Endothelial cell of umbilical vein (primary cell): ENCODE results near the gene PALB2. TPM values are rescaled to one million over a fixed set of nuclear protein-coding genes. Genes with fewer than 3 reads are reported as not detected.

Experiments
- BruUV-seq: library from RNA; stranded (reverse); fragments of 400-500 nt; replicated peaks from 2 replicates; lab custom pipeline; 2021; lab: Mats Ljungman, UMichigan
- CTCF ChIA-PET: fragments of 300-600, 350-600 bp; sonication (Branson Sonifier 250); formaldehyde crosslinking; loops from one replicate; lab custom pipeline; 2021; ENCODE audit warnings: antibody characterized with exemption, inconsistent platforms; lab: Charles Lee
- POLR2A ChIA-PET: fragments of 300-600, 350-600 bp; sonication (Branson Sonifier 250); formaldehyde crosslinking; loops from one replicate; lab custom pipeline; 2021; ENCODE audit warnings: antibody characterized with exemption, inconsistent platforms; lab: Charles Lee
- DNase-seq: peaks from one replicate; pipeline ENCODE4 v3.0.0-alpha.2; 2011; ENCODE audit warnings: low read depth, low spot score
- FAIRE-seq: peaks from 2 replicates; lab custom pipeline; 2011; peaks lifted over from hg19 to GRCh38; lab: Jason Lieb, UNC
- H2AFZ ChIP-seq: 2 replicates; pipeline ENCODE4 v1.6.0; 2012; ENCODE audit warnings: low read depth, low read length, control low read depth, inconsistent platforms
- H3K27ac ChIP-seq: 2 replicates; pipeline ENCODE4 v1.5.1; 2011; ENCODE audit warnings: low read depth, mild to moderate bottlenecking, control low read depth, low read length, moderate library complexity; ENCODE audit not compliant: insufficient read depth
- H3K27me3 ChIP-seq, 2 experiments: 2 replicates each; pipeline versions ENCODE4 v1.6.0 to v1.6.1; 2011; ENCODE audit warnings: low read length in 2 of 2, mixed read lengths in 1 of 2; ENCODE audit not compliant: control insufficient read depth in 2 of 2, insufficient read depth in 2 of 2
- H3K36me3 ChIP-seq, 2 experiments: 2 replicates in 1 of 2; 3 replicates in 1 of 2; pipeline ENCODE4 v1.5.1; 2011; ENCODE audit warnings: low read length in 2 of 2, mild to moderate bottlenecking in 1 of 2, moderate library complexity in 1 of 2; ENCODE audit not compliant: control insufficient read depth in 2 of 2, insufficient read depth in 2 of 2; ENCODE audit errors: extremely low read depth in 1 of 2
- H3K4me1 ChIP-seq: 3 replicates; pipeline ENCODE4 v1.5.1; 2011; ENCODE audit warnings: mild to moderate bottlenecking, low read length; ENCODE audit not compliant: control insufficient read depth, insufficient read depth; ENCODE audit errors: extremely low read depth
- H3K4me2 ChIP-seq: 2 replicates; pipeline ENCODE4 v1.6.1; 2011; ENCODE audit warnings: low read length, control low read depth, mixed read lengths; ENCODE audit not compliant: insufficient read depth
- H3K4me3 ChIP-seq, 3 experiments: fragments of 200-600 bp in 1 of 3; sonication (generic), shearing (Covaris generic) in 1 of 3; replicated peaks in 1 of 3; 2 replicates each; pipeline ENCODE4 v1.5.1; 2011 to 2016; ENCODE audit warnings: control low read depth in 3 of 3, low read length in 3 of 3, mild to moderate bottlenecking in 2 of 3, inconsistent platforms in 1 of 3, low read depth in 1 of 3, moderate library complexity in 1 of 3; ENCODE audit not compliant: insufficient read depth in 1 of 3
- H3K79me2 ChIP-seq: 2 replicates; pipeline ENCODE4 v1.6.0; 2012; ENCODE audit warnings: low read length, inconsistent platforms; ENCODE audit not compliant: control insufficient read depth, insufficient read depth
- H3K9ac ChIP-seq: replicated peaks from 2 replicates; pipeline ENCODE3; 2011; ENCODE audit warnings: low read length, control low read depth; ENCODE audit not compliant: insufficient read depth; ENCODE audit errors: extremely low read depth
- H3K9me1 ChIP-seq: replicated peaks from 3 replicates; pipeline ENCODE4 v1.6.0; 2011; ENCODE audit warnings: mild to moderate bottlenecking, low read length; ENCODE audit not compliant: control insufficient read depth, insufficient read depth; ENCODE audit errors: extremely low read depth
- H3K9me3 ChIP-seq: replicated peaks from 2 replicates; pipeline ENCODE4 v1.5.1; 2012; ENCODE audit warnings: low read length, inconsistent platforms; ENCODE audit not compliant: control insufficient read depth, insufficient read depth
- H4K20me1 ChIP-seq: replicated peaks from 2 replicates; pipeline ENCODE3; 2011; ENCODE audit warnings: mild to moderate bottlenecking, low read length; ENCODE audit not compliant: control insufficient read depth, insufficient read depth; ENCODE audit errors: extremely low read depth
- EZH2 ChIP-seq: IDR thresholded peaks from 2 replicates; pipeline ENCODE4 v1.6.1; 2012; ENCODE audit warnings: borderline replicate concordance, low read depth, mild to moderate bottlenecking, moderate library complexity, low read length, inconsistent platforms; ENCODE audit not compliant: severe bottlenecking
- FOS ChIP-seq: IDR thresholded peaks from 2 replicates; pipeline ENCODE4 v1.6.1; 2011; ENCODE audit warnings: mild to moderate bottlenecking, low read length, moderate library complexity, borderline replicate concordance; ENCODE audit not compliant: insufficient read depth
- GATA2 ChIP-seq: IDR thresholded peaks from 2 replicates; pipeline ENCODE4 v1.7.0; 2011; ENCODE audit warnings: low read depth, mild to moderate bottlenecking, moderate library complexity, mixed read lengths, low read length; ENCODE audit not compliant: insufficient read length, insufficient read depth
- JUN ChIP-seq: IDR thresholded peaks from 2 replicates; pipeline ENCODE4 v1.6.1; 2011; ENCODE audit warnings: borderline replicate concordance, low read depth; ENCODE audit not compliant: insufficient read length, insufficient read depth
- MYC ChIP-seq: IDR thresholded peaks from one replicate; pipeline ENCODE4 v1.6.1; 2011; ENCODE audit warnings: mild to moderate bottlenecking, low read depth, low read length
- POLR2A ChIP-seq: IDR thresholded peaks from 2 replicates; pipeline ENCODE4 v1.6.1; 2012; ENCODE audit warnings: low read depth, mild to moderate bottlenecking, control low read depth, low read length
- POLR2AphosphoS5 ChIP-seq: IDR thresholded peaks from 2 replicates; pipeline ENCODE4 v1.6.1; 2012; ENCODE audit warnings: low read depth, mild to moderate bottlenecking, control low read depth, low read length, moderate library complexity; ENCODE audit not compliant: insufficient read depth
- dilution Hi-C: fragments of 300-500 bp; cut with MboI; formaldehyde crosslinking; loops from one replicate; pipeline ENCODE4 v1.15.0; 2019; ENCODE audit warnings: low sequenced_read_pairs; ENCODE audit not compliant: extremely low pct_ligation_motif_present
- intact Hi-C: fragments of 100-400 bp; cut with micrococcal nuclease; formaldehyde crosslinking; loops from one replicate; pipeline ENCODE4 v1.10.0; 2022
- polyA plus RNA-seq, 4 experiments: library from polyadenylated mRNA; depleted of rRNA in 3 of 4; stranded (reverse) in 3 of 4; unstranded in 1 of 4; fragments of >200 nt; gene quantifications; 2 replicates each; pipeline versions ENCODE4 v1.2.1 to v1.2.3, GENCODE V29; 2011 to 2012; ENCODE audit warnings: missing spikeins in 1 of 4
- total RNA-seq: library from RNA; stranded (reverse); gene quantifications from 2 replicates; pipeline ENCODE4 v1.2.3, GENCODE V29; 2021
- TF ChIP-seq, protein P1 (sequence below), 2 donors: IDR thresholded peaks; 1 replicate in 1 of 2; 2 replicates in 1 of 2; pipeline ENCODE4 v1.5.1; 2011; ENCODE audit warnings: low read length in 2 of 2, mild to moderate bottlenecking in 2 of 2, moderate library complexity in 2 of 2, control low read depth in 1 of 2, inconsistent platforms in 1 of 2, low read depth in 1 of 2; ENCODE audit not compliant: insufficient read depth in 1 of 2; ENCODE audit errors: extremely low read depth in 1 of 2
- TF ChIP-seq, protein P2 (sequence below): IDR thresholded peaks from 2 replicates; pipeline ENCODE4 v1.6.1; 2011; ENCODE audit not compliant: insufficient read depth, insufficient read length

Gene PALB2
- total and polyA plus RNA-seq, 2 donors (not counting 3 experiments of a cell fraction or from before 2014, with no cell fraction given), result 5.1 to 15.6 TPM

DNA sequence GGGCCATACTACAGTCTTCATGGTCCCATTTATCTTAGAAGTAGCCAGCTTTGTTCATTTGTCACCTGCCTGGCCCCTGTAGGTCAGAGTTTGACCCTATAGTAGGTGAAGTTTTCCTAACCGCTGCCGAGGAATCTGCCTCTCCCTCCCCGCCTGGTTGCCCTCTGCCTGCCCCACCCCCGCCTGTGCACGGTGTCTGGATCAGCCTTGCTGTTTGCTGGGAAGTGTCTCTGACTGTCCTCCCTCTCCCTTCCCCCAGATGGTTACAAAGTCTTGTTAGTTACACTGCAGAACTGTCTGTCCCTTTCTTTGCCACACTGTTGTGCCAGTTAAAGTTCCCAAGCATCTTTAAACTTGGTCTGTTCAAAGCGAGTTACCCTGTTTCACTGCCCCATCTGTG is 77.9 kb downstream of the PALB2 start:
- dilution Hi-C loops, result no loop called here
- Histone ChIP-seq H4K20me1 (no peaks in the 10 kb centered on the region), H3K4me1 (peaks cover 9% of the 10 kb centered on the region), H3K4me3 (no peak overlapping the region), H3K9me1 (no peaks in the 10 kb centered on the region), H2AFZ (no peak overlapping the region), H3K27me3 (no peaks in the 10 kb centered on the region), H3K27ac (no peak overlapping the region), H3K79me2 (peaks cover 28% of the 10 kb centered on the region), H3K9me3 (no peaks in the 10 kb centered on the region), H3K4me2 (no peak overlapping the region), H3K36me3 (peaks cover 31 to 46% of the 10 kb centered on the region in 2 experiments), H3K9ac (no peak overlapping the region)
- intact Hi-C loops, result no loop called here
- BruUV-seq, result no TSS peak
- TF ChIP-seq JUN (no peak), POLR2A (no peak), GATA2 (no peak), EZH2 (no peak), FOS (no peak), POLR2AphosphoS5 (no peak), MYC (no peak)
- TF ChIP-seq, protein P1, sequence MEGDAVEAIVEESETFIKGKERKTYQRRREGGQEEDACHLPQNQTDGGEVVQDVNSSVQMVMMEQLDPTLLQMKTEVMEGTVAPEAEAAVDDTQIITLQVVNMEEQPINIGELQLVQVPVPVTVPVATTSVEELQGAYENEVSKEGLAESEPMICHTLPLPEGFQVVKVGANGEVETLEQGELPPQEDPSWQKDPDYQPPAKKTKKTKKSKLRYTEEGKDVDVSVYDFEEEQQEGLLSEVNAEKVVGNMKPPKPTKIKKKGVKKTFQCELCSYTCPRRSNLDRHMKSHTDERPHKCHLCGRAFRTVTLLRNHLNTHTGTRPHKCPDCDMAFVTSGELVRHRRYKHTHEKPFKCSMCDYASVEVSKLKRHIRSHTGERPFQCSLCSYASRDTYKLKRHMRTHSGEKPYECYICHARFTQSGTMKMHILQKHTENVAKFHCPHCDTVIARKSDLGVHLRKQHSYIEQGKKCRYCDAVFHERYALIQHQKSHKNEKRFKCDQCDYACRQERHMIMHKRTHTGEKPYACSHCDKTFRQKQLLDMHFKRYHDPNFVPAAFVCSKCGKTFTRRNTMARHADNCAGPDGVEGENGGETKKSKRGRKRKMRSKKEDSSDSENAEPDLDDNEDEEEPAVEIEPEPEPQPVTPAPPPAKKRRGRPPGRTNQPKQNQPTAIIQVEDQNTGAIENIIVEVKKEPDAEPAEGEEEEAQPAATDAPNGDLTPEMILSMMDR (IDR thresholded peaks at IDR 0.05; ENCODE audit: extremely low read depth in 1 of 2, insufficient read depth in 1 of 2, low read depth in 1 of 2, low read length in 2 of 2), result no peak
- TF ChIP-seq, protein P2, sequence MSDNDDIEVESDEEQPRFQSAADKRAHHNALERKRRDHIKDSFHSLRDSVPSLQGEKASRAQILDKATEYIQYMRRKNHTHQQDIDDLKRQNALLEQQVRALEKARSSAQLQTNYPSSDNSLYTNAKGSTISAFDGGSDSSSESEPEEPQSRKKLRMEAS, result no peak
- no peak for FAIRE-seq
- POLR2A ChIA-PET, result no interaction called here
- DNase-seq, result no peak
- CTCF ChIA-PET, result no interaction called here
